ENCODE measurements around the gene GLCE.

GRCh38 chr15:69314736-69315135 is 154.3 kb downstream of the GLCE start:
- TF ChIP-seq CTCF (IDR thresholded peaks at IDR 0.05; ENCODE audit: insufficient read depth, low read length, poor library complexity, severe bottlenecking) = no peak
- no peak for TF ChIP-seq EZH2phosphoT487 (conservative IDR thresholded peaks at IDR 0.05; ENCODE audit: low read length)

Measured in SU-DHL-6 (cell line).